Medulla oblongata (tissue), 1 donor: Measurements from ENCODE around the gene WDR73.
"Not testable (repeated sequence)": the region's sequence is repeated elsewhere in the genome, so short reads cannot be mapped to it uniquely, and the experiment has no call there.

Experiments
- DNase-seq: peaks from one replicate; pipeline ENCODE4 v3.0.0-alpha.2; 2015; ENCODE audit errors: extremely low spot score

The WDR73 gene

GRCh38 chr15:84653910-84654688, at the start of gene WDR73:
WDR73 (minus strand) TSS chr15:84654283; CDS start chr15:84654274, 9 bp downstream.
- peak; percentile 99 for DNase-seq

GRCh38 chr15:84703808-84704207, 49.7 kb upstream of the WDR73 start:
- DNase-seq, result no peak

- DNase-seq, result peak; percentile 74
These were observed 48.9 kb upstream of the WDR73 start for GRCh38 chr15:84702961-84703482.

DNA sequence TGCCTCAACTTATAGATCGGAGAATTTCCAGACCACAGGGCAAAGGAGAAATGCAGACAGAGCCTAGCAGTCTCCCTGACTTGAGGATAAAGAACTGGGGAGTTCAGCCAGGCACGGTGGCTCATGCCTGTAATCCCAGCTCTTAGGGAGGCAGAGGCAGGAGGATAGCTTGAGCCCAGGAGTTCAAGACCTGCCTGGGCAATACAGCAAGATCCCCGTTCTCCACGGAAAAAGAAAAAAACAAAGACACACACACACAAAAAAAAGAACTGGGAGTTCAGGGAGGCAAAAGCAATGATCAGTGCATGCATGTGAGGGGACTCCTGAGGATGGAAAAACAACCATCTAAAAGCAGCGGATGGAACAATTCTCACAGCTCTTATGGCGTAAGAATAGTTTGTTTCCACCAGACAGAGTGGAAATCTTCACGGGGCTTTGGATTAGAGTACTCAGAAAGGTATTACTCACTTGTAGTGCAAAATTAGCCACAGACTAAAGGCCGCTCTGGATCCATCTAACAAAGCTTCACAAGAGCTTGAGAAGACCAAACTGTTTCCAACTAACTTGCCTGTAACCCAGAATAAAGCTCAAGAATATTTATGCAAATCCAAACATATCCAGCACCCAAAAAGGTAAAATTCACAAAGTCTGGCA, 45.6 kb upstream of the WDR73 start:
- DNase-seq, result no peak

GRCh38 chr15:84697236-84697990, 43.3 kb upstream of the WDR73 start:
- no peak for DNase-seq

DNA sequence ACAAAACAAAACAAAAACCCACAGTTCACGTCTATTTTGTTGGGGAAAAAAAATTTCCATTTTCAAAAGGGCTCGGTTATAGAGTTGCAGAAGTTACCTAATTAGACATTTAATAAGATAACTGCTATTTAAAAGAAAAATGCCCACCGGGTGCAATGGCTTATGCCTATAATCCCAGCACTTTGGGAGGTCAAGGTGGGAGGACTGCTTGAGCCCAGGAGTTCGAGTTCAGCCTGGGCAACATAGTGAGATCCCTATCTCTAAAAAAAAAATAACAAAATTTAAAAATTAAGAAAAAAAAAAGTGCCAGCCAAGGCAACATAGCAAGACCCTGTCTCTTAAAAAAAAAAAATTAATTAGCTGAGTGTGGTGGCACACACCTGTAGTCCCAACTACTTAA, 42.7 kb upstream of the WDR73 start:
- DNase-seq, result no peak

- DNase-seq, result no peak
These were observed 36.3 kb upstream of the WDR73 start for GRCh38 chr15:84690342-84690741.

DNA sequence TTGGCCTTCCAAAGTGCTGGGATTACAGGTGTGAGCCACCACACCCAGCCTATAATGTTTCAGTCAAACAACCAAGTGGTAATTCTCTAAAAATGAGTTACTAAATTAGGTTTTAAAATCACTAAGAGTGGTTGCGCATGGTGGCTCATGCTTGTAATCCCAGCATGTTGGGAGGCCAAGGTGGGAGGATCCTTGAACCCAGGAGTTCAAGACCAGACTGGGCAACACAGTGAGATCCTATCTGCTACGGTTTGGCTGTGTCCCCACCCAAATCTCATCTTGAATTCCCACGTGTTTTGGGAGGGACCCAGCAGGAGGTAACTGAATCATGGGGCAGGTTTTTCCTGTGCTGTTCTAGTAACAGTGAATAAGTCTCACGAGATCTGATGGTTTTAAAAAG, 35.8 kb upstream of the WDR73 start:
- DNase-seq, result no peak

DNA sequence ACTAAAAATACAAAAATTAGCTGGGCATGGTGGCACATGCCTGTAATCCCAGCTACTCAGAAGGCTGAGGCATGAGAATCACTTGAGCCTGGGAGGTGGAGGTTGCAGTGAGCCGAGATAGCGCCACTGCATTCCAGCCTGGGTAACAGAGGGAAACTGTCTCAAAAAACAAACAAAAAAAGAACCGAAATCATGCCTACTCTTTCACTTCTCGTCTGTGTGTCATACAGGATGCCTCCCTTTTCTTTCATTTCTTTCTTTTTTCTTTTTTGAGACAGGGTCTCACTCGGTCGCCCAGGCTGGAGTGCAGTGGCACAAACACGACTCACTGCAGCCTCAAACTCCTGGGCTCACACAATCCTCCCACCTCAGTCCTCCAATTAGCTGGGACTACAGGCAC, 32.4 kb upstream of the WDR73 start:
- DNase-seq, result not testable (repeated sequence)

DNA sequence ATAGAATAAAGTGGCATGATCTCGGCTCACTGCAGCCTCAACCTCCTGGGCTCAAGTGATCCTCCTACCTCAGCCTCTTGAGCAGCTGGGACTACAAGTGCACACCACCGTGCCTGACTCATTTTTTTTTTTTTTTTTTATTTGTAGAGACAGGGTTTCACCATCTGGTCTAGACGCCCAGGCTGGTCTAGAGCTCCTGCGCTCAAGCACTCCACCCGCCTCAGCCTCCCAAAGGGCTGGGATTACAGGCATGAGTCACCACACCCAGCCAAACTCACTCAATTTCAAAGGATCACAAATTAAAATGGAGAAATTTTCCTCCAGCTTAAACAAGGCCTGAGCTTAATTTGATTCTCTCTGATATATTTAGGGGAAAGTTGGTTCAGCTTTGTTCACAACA, 31.2 kb upstream of the WDR73 start:
- no peak for DNase-seq

DNA sequence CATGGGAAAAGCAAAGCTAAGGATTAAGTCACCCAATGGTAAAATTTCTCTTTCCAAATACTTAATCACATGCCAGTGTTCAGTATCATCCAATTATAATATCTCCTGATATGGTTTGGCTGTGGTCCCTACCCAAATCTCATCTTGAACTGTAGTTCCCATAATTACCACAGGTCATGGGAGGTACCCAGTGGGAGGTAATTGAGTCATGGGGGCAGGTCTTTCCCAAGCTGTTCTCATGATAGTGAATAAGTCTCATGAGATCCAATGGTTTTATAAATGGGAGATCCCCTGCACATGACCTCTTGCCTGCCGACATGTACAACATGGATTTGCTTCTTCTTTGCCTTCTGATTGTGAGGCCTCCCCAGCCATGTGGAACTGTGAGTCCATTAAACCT, 30.0 kb upstream of the WDR73 start:
- DNase-seq, result no peak

- no peak for DNase-seq
These were observed 27.7 kb upstream of the WDR73 start for GRCh38 chr15:84681831-84682230.

GRCh38 chr15:84671211-84671610, 17.1 kb upstream of the WDR73 start:
- DNase-seq, result no peak

DNA sequence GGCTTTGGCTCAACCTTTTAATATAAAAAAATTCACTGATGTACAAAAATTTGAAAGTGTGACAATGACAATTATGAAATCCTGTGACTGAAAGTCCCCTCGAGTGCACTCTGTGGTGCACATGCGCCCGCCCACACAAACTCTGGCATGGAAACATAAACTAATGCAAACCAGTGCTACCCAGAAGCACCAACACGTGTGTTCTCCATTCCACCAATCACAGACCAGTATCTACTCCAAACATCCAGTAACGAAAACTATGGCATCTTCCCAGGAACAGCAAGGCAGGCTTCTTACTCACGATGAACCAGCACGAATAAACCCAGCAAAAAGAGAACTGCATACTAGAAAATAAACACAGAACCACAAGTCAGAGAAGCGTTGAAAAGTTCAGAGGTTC, 15.6 kb upstream of the WDR73 start:
- DNase-seq, result no peak

GRCh38 chr15:84668221-84668982, 14.3 kb upstream of the WDR73 start:
- DNase-seq, result no peak

GRCh38 chr15:84666373-84666772, 12.3 kb upstream of the WDR73 start:
- no peak for DNase-seq

- DNase-seq, result no peak
These were observed 6.9 kb upstream of the WDR73 start for GRCh38 chr15:84661001-84661400.

DNA sequence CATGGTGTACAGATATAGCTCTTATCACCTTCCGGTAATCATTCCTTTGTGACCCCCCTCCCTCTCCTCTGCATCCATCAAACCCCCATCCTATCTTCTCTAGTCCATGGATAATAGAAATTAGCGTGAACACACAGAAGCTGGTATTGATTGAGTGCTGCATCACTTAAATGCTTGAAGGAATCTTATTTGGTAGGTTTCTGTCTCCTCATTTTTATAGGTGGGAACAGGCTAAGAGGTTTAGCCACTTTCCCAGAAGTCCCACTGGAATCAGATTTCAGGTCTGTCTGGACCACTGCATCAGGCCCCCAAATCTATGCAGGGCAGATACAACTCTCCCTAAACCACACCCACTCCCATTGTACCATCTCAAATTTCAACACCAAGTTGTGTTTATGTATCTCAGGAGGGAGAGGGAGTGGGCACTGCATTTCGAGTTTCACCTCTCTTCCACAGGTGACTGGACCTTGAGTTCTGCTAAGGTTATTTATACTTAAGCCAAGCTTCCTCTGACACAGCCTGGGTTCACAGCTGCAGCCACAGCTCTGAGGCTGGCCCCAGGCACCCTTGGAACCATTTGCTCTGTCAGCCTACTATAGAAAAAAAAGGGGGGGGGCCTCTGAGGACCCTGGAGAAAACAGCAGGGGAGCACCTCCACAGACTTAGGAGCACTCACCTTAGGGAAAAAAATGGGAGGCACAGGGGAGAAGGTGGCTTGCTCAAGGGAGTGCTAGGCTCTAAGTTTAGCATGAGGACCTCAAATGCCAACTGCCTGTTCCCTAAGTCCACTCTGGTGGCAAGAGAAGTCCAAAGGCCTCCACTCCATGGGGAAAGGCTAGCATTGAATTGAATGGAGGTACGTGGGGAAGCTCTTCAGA, 6.1 kb upstream of the WDR73 start:
- DNase-seq, result no peak

DNA sequence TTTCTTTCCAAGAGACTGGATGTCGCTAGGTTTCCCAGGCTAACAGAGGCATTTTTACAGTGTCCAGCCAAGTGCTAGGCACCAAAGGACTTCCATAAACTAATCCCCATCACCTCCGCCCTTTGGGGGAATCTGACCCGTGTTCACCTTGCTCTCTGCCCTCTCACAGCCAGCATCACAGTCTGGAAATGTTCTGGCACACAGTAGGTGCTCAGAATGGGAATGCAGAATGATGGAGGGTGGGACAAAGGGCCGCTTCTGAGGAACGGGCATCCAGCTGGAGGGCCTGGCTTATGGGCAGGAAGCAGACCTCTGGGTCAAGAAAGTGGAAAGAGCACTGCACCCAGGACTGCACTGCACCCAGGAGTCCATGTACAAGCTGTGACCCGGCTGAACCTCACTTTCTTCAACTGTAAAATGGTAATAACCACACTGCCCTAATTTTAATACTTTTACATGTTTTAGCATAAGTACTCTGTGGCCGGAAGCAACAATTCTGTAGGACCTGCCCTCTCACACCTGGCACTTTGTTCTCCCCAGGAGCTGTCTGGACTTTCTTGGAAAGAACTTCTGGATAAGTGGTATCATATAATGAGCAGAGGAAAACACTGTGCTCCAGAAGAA, 4.8 kb upstream of the WDR73 start:
- no peak for DNase-seq

- DNase-seq, result peak; percentile 81
These were observed 4.2 kb upstream of the WDR73 start, which contains the start of gene NMB for GRCh38 chr15:84658080-84658787. NMB (minus strand) TSS chr15:84658199; CDS start chr15:84658152, 47 bp downstream.
